ENCODE measurements around the gene PACRG. TPM values are rescaled to one million over a fixed set of nuclear protein-coding genes. Genes with fewer than 3 reads are reported as not detected.

The PACRG gene
- polyA plus RNA-seq, 1 of the 3 experiments (the other 2 are of a cell fraction): 0.56 TPM

DNA sequence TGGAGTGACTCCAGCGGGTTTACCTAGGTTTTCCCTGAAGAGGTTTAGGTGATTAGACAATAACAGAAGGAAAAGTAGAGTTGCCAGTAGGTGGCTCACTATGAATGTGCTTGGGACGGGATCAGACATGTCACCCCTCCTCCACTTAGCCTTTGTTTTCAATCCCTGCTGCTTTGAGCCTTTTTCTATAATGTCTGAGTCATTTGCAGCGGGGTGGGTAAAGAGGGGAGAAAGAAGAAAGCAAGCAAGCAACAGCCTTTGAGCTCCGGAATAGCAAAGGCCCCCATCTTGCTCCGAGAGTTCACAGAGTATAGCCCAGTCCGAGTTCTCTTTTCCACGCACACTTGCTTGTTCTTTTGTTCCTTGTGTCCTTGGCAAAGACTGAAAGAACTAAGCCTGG lies 129.1 kb downstream of the PACRG start (continued):
- TF ChIP-seq FOSL2 (IDR thresholded peaks at IDR 0.05; ENCODE audit: borderline replicate concordance, low read depth) (0 out of 2 replicates have a peak, but pooled peaks have one; percentile 54), MXI1 (IDR thresholded peaks at IDR 0.05; ENCODE audit: low read depth, low read length) (no peak), ELF1 (IDR thresholded peaks at IDR 0.05) (no peak), EZH2phosphoT487 (IDR thresholded peaks at IDR 0.05; ENCODE audit: borderline replicate concordance, low read depth) (no peak), NFIC (IDR thresholded peaks at IDR 0.05; ENCODE audit: borderline replicate concordance) (no peak), SMC3 (IDR thresholded peaks at IDR 0.05; ENCODE audit: low read depth, low read length) (peak; percentile 81), GATA2 (CRISPR knock-in tag; IDR thresholded peaks at IDR 0.05) (no peak), FOXJ3 (CRISPR knock-in tag; IDR thresholded peaks at IDR 0.05) (no peak), RFX5 (IDR thresholded peaks at IDR 0.05; ENCODE audit: low read length) (no peak), RXRA (IDR thresholded peaks at IDR 0.05; ENCODE audit: borderline replicate concordance, low read depth) (no peak), SIN3A (IDR thresholded peaks at IDR 0.05; ENCODE audit: borderline replicate concordance, low read depth, low read length) (peak; percentile 15; the same call in 1 of the 2 replicates), GABPA (IDR thresholded peaks at IDR 0.05; ENCODE audit: low read depth) (no peak)
- TF ChIP-seq, protein P1, sequence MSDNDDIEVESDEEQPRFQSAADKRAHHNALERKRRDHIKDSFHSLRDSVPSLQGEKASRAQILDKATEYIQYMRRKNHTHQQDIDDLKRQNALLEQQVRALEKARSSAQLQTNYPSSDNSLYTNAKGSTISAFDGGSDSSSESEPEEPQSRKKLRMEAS (IDR thresholded peaks at IDR 0.05; ENCODE audit: low read depth): no peak
- TF ChIP-seq, protein P2, sequence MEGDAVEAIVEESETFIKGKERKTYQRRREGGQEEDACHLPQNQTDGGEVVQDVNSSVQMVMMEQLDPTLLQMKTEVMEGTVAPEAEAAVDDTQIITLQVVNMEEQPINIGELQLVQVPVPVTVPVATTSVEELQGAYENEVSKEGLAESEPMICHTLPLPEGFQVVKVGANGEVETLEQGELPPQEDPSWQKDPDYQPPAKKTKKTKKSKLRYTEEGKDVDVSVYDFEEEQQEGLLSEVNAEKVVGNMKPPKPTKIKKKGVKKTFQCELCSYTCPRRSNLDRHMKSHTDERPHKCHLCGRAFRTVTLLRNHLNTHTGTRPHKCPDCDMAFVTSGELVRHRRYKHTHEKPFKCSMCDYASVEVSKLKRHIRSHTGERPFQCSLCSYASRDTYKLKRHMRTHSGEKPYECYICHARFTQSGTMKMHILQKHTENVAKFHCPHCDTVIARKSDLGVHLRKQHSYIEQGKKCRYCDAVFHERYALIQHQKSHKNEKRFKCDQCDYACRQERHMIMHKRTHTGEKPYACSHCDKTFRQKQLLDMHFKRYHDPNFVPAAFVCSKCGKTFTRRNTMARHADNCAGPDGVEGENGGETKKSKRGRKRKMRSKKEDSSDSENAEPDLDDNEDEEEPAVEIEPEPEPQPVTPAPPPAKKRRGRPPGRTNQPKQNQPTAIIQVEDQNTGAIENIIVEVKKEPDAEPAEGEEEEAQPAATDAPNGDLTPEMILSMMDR (IDR thresholded peaks at IDR 0.05): peak; percentile 74
- TF ChIP-seq, protein P3, sequence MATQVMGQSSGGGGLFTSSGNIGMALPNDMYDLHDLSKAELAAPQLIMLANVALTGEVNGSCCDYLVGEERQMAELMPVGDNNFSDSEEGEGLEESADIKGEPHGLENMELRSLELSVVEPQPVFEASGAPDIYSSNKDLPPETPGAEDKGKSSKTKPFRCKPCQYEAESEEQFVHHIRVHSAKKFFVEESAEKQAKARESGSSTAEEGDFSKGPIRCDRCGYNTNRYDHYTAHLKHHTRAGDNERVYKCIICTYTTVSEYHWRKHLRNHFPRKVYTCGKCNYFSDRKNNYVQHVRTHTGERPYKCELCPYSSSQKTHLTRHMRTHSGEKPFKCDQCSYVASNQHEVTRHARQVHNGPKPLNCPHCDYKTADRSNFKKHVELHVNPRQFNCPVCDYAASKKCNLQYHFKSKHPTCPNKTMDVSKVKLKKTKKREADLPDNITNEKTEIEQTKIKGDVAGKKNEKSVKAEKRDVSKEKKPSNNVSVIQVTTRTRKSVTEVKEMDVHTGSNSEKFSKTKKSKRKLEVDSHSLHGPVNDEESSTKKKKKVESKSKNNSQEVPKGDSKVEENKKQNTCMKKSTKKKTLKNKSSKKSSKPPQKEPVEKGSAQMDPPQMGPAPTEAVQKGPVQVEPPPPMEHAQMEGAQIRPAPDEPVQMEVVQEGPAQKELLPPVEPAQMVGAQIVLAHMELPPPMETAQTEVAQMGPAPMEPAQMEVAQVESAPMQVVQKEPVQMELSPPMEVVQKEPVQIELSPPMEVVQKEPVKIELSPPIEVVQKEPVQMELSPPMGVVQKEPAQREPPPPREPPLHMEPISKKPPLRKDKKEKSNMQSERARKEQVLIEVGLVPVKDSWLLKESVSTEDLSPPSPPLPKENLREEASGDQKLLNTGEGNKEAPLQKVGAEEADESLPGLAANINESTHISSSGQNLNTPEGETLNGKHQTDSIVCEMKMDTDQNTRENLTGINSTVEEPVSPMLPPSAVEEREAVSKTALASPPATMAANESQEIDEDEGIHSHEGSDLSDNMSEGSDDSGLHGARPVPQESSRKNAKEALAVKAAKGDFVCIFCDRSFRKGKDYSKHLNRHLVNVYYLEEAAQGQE (IDR thresholded peaks at IDR 0.05; ENCODE audit: low read depth, low read length): no peak
- TF ChIP-seq, protein P4, sequence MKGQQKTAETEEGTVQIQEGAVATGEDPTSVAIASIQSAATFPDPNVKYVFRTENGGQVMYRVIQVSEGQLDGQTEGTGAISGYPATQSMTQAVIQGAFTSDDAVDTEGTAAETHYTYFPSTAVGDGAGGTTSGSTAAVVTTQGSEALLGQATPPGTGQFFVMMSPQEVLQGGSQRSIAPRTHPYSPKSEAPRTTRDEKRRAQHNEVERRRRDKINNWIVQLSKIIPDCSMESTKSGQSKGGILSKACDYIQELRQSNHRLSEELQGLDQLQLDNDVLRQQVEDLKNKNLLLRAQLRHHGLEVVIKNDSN (IDR thresholded peaks at IDR 0.05; ENCODE audit: borderline replicate concordance, low read depth): no peak
- TF ChIP-seq, protein P5, sequence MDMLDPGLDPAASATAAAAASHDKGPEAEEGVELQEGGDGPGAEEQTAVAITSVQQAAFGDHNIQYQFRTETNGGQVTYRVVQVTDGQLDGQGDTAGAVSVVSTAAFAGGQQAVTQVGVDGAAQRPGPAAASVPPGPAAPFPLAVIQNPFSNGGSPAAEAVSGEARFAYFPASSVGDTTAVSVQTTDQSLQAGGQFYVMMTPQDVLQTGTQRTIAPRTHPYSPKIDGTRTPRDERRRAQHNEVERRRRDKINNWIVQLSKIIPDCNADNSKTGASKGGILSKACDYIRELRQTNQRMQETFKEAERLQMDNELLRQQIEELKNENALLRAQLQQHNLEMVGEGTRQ (IDR thresholded peaks at IDR 0.05; ENCODE audit: borderline replicate concordance, low read depth, low read length): no peak
- TF ChIP-seq, protein P6, sequence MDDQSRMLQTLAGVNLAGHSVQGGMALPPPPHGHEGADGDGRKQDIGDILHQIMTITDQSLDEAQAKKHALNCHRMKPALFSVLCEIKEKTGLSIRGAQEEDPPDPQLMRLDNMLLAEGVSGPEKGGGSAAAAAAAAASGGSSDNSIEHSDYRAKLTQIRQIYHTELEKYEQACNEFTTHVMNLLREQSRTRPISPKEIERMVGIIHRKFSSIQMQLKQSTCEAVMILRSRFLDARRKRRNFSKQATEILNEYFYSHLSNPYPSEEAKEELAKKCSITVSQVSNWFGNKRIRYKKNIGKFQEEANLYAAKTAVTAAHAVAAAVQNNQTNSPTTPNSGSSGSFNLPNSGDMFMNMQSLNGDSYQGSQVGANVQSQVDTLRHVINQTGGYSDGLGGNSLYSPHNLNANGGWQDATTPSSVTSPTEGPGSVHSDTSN (IDR thresholded peaks at IDR 0.05): no peak
